Stimulated activated CD8-positive, alpha-beta memory T cell treated with anti-CD3 and anti-CD28 coated beads, Interleukin-7, amount 100 ng/mL, for 24 hours (primary cell): ENCODE data around the gene SKIDA1.

Source experiments
- DNase-seq: peaks from one replicate; pipeline ENCODE4 v3.0.0-alpha.2; 2020; ENCODE audit warnings: low read depth

The SKIDA1 gene

GRCh38 chr10:21501731-21502347, 23.6 kb downstream of the SKIDA1 start:
- DNase-seq = no peak

- no peak for DNase-seq
These were observed 24.4 kb downstream of the SKIDA1 start for GRCh38 chr10:21501091-21501490.

- DNase-seq = no peak
These were observed 24.9 kb downstream of the SKIDA1 start for GRCh38 chr10:21500578-21500910.

GRCh38 chr10:21499701-21500577, 25.5 kb downstream of the SKIDA1 start:
- DNase-seq = no peak

DNA sequence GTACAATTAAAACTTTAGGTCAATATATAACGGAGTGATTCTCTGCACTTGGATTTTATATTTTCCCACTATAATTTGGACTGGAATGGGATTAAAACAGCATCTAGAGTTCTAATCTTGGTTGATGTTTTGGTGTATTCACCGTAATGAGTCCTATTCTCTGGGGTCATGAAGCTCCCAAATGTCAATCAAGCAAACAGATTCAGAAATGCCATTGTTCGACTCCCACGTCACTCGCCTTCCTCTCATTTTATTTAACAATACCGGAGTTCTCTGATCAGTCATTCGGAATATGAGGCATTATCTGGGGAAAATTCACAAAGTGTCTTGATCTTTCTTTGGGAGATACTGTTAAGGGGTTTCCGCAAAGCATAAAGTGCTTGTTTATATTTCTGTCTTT, 26.5 kb downstream of the SKIDA1 start:
- no peak for DNase-seq

GRCh38 chr10:21498377-21498776, 27.1 kb downstream of the SKIDA1 start:
- DNase-seq = no peak

GRCh38 chr10:21497177-21497807, 28.2 kb downstream of the SKIDA1 start:
- DNase-seq = no peak

DNA sequence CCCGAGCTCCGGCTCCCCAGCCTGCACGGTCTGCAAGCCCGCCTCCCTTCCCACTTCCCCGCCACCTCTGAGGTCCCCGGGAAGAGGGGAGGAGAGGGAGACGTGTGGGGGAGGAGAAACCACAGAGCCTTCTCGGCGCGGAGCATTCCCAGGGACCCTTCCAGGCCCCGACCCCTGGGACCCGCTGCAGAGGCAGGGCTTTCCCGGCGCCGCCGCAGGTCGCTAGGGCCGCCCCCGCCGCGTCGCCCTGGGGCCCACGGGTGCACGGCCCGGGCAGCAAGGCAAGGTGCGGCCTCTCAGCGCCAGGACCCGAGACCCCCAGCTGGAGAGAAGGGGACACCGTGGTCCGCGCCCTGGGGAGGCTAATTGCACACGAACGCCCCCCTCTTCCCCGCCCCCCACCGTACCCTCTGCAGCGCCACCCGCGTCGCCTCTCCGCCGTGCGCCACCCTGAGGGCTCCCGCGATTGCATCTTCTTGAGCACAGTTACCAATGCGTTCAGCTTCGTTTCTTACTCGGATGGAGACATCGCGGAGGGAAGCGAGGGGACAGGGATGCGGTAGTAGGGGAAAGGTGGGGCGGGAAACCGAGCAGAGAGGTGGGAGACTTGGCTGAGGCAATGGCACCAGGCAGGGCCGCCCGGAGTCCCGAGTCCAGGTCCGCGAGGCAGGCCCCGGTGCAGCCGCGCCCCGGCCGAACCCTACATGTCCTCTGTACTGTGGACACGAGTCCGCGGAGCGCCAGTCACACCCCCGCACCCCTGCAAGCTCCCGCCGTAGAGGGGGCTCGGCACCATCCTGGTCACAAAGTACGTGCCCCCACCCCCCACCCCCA, 28.9 kb downstream of the SKIDA1 start:
- DNase-seq = no peak

DNA sequence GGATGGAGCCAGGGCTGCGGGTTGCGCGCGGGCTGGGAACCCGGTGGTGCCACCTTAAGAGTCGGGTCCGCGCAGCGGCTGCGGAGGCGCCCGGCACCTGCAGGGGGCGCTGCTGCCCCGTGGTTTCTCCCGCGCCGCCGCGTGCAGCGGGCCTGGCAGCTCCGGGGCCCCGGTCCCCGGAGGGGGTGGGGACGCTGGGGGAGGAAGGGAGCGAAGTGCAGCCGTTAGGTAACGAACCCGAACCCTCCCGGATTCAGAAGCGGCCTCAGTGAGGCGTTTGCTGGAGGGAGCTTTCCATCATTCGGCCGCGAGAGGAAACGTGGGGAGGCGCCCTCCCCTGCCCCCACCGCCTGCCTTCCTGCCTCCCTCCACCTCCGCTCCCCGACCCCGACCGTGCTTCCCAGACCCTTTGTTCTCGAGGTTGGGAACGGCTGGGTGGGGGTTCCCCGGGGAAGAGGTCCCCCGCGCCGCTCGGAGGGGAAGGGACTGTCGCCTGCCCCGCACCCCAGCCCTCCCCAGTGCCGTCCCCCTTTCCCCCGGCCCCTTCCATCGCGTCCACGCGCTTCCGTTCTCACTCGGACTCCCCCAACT, 29.6 kb downstream of the SKIDA1 start:
- DNase-seq = peak; percentile 78

DNA sequence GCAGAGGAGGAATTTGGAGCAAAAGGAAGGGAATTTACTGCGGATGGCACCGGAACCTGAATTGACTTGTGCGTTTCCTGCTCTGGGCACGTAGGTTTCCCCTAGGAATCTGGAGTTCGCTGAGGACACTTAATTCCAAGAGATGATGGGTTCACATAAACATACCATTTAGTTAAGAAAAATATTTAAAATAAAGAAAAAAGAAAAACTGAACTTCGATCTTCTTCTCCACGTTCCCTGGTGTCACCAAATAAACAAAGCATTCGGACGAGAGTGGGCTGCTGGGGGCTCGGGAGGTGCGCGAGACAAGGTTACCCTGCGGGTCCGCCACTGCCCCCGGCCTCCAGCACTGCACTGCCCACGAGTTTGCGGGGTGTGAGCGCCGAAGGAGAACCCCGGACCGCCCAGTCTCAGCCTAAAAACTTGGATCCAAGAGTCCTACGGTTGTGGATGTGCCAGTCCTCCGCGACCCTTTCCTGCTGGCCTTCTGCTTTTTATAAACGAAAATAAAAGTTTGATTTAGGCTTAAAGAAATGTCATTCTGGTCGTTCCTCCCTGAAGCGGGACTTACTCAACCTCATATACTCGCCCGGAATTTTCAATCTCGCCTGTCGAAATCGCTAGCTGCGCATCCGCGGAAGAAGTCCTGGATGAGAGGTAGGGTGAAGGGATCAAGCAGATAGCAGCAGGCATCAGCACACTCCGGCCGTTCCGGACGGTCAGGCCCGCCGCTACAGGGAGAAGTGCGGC, 30.3 kb downstream of the SKIDA1 start:
- DNase-seq = no peak

GRCh38 chr10:21494191-21495001, 31.1 kb downstream of the SKIDA1 start:
- no peak for DNase-seq

GRCh38 chr10:21493784-21494183, 31.7 kb downstream of the SKIDA1 start:
- DNase-seq = no peak

DNA sequence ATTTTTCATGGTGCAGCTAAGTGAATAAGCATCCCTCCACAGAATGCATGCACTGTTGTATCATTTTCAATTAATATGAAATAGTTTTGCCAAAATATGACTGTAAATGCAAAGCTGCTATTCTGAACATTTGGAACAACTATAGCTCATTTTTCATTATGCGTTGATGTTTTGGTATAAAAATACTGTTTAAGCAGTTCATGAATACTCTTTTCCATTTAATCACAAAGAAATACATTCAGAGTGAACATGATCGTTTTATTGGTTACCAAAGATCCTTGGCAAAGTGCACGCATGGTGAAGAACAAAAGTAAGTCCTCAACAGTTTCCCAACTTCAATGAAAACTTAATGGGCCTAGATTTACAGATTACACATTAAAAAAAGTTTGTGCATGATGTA, 33.1 kb downstream of the SKIDA1 start:
- no peak for DNase-seq

GRCh38 chr10:21490711-21491105, 34.8 kb downstream of the SKIDA1 start:
- no peak for DNase-seq

GRCh38 chr10:21490028-21490710, 35.3 kb downstream of the SKIDA1 start:
- no peak for DNase-seq

GRCh38 chr10:21488957-21489446, 36.5 kb downstream of the SKIDA1 start:
- DNase-seq = no peak

DNA sequence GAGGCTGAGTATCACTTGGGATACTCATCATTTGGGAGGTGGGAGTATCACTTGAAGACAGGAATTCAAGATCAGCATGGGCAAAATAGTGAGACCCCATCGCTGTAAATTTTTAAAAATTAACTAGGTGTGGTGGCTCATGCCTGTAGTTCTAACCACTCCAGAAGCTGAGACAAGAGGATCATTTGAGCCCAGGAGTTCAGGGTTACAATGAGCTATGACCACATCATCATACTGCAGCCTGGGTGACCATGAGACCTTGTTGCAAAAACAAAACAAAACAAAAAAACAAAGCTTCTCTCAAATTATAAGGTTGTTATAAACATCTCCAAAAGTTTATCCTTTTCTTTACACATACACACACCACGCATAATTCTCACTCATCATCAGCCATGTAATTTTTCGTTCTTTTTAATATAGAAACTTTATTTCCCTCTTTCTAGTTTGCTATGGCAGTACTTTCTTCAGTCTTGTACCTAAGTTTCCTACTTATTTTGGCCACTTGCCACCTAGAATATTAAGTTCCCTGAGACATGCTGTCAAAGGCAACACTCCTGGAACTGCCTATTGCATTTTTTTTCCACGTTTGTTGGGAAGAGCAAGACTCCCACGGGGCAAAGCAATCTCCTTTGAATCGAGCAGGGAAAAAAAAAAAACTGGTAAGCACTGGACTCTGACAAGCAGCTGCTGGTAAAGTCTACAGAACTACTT, 37.1 kb downstream of the SKIDA1 start:
- no peak for DNase-seq

DNA sequence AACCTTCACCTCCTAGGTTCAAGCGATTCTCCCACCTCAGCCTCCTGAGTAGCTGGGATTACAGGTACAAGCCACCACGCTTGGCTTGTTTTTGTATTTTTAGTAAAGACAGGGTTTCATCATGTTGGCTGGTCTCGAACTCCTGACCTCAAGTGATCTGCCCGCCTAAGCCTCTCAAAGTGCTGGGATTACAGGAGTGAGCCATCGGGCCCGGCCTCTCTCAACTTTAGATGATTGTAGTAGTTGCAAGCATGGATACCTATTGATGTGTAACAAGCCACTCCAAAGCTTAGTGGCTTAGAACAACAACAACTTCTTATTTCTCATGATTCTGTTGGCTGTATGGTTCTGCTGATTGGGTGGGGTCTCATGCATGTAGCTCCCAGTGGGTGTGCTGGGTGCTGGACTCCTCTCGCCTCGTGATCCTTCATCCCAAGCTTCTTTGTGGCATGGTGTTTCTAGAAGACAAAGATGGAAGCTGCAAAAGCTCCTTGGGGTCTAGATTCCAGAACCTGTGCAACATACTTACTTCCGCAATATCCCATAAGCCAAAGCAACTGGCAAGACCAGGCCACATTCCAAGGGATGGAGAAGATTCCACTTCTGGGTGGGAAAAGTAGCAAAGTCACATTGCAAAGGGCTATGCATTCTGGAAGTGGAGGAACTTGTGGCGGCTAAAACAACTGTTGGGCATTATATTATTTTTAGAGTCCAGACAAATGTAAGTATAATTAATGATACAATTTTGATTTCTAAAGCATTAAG, 37.9 kb downstream of the SKIDA1 start:
- no peak for DNase-seq
